ENCODE data around the gene DIRAS2.
"Not testable (repeated sequence)": the region's sequence is repeated elsewhere in the genome, so short reads cannot be mapped to it uniquely, and the experiment has no call there.

DIRAS2 gene

GRCh38 chr9:90642570-90643539 is at the start of gene DIRAS2:
Gene DIRAS2 (minus strand): TSS chr9:90642824. CDS start chr9:90613827, 28,997 bp downstream.
- no peak for DNase-seq

GRCh38 chr9:90684736-90685135 is 42.1 kb upstream of the DIRAS2 start:
- DNase-seq: no peak

- no peak for DNase-seq
These were observed 41.5 kb upstream of the DIRAS2 start for GRCh38 chr9:90684106-90684505.

- no peak for DNase-seq
These were observed 37.9 kb upstream of the DIRAS2 start for GRCh38 chr9:90680534-90680933.

GRCh38 chr9:90665072-90665471 is 22.4 kb upstream of the DIRAS2 start:
- no peak for DNase-seq

GRCh38 chr9:90659650-90660364 is 17.2 kb upstream of the DIRAS2 start:
- no peak for DNase-seq

- no peak for DNase-seq
These were observed 16.2 kb upstream of the DIRAS2 start for GRCh38 chr9:90658783-90659182.

GRCh38 chr9:90658181-90658580 is 15.6 kb upstream of the DIRAS2 start:
- no peak for DNase-seq

GRCh38 chr9:90656876-90657275 is 14.3 kb upstream of the DIRAS2 start:
- DNase-seq: not testable (repeated sequence)

- DNase-seq: no peak
These were observed 8.6 kb upstream of the DIRAS2 start for GRCh38 chr9:90651246-90651645.

GRCh38 chr9:90647843-90648242 is 5.2 kb upstream of the DIRAS2 start:
- no peak for DNase-seq

- no peak for DNase-seq
These were observed 3.1 kb upstream of the DIRAS2 start for GRCh38 chr9:90645721-90646120.

GRCh38 chr9:90641884-90642487 is 638 bp downstream of the DIRAS2 start:
- DNase-seq: no peak

- DNase-seq: no peak
These were observed 1.5 kb downstream of the DIRAS2 start for GRCh38 chr9:90641086-90641485.

GRCh38 chr9:90640361-90640760 is 2.3 kb downstream of the DIRAS2 start:
- no peak for DNase-seq

GRCh38 chr9:90637626-90638025 is 5.0 kb downstream of the DIRAS2 start:
- no peak for DNase-seq

- DNase-seq: no peak
These were observed 9.9 kb downstream of the DIRAS2 start for GRCh38 chr9:90632647-90633207.

GRCh38 chr9:90631964-90632363 is 10.7 kb downstream of the DIRAS2 start:
- DNase-seq: no peak

GRCh38 chr9:90629991-90630390 is 12.6 kb downstream of the DIRAS2 start:
- DNase-seq: no peak

- DNase-seq: no peak
These were observed 13.3 kb downstream of the DIRAS2 start for GRCh38 chr9:90629354-90629753.

GRCh38 chr9:90616806-90617205 is 25.8 kb downstream of the DIRAS2 start:
- no peak for DNase-seq

- DNase-seq: no peak
These were observed 29.1 kb downstream of the DIRAS2 start for GRCh38 chr9:90613502-90613901.

- DNase-seq: no peak
These were observed 29.7 kb downstream of the DIRAS2 start for GRCh38 chr9:90612957-90613356.
